PFSK-1 (cell line): ENCODE results near the gene KMT2E.

ENCODE experiments used
- FOXP2 ChIP-seq: optimal IDR thresholded peaks from 2 replicates; pipeline ENCODE3; 2011; ENCODE audit warnings: borderline replicate concordance, control low read depth, inconsistent platforms; ENCODE audit not compliant: insufficient read depth; ENCODE audit errors: extremely low read length, extremely low read depth
- POLR2AphosphoS5 ChIP-seq: IDR thresholded peaks from 2 replicates; pipeline ENCODE4 v1.6.1; 2012; ENCODE audit warnings: low read depth, mild to moderate bottlenecking, control low read depth, low read length, moderate library complexity
- SIN3A ChIP-seq: IDR thresholded peaks from 2 replicates; pipeline ENCODE4 v1.6.1; 2012; ENCODE audit warnings: mild to moderate bottlenecking, low read length, moderate library complexity, borderline replicate concordance; ENCODE audit not compliant: insufficient read depth
- TAF1 ChIP-seq: IDR thresholded peaks from 2 replicates; pipeline ENCODE4 v1.6.1; 2012; ENCODE audit warnings: low read length, control low read depth, borderline replicate concordance; ENCODE audit not compliant: insufficient read depth
- TF ChIP-seq, protein P1 (sequence below), 2 experiments: IDR thresholded peaks; 2 replicates each; pipeline versions ENCODE4 v1.6.1 to v1.8.0; 2011 to 2012; ENCODE audit warnings: low read depth in 2 of 2, low read length in 2 of 2, control low read depth in 1 of 2, inconsistent platforms in 1 of 2, mild to moderate bottlenecking in 1 of 2, moderate library complexity in 1 of 2; ENCODE audit not compliant: insufficient read depth in 1 of 2

DNA sequence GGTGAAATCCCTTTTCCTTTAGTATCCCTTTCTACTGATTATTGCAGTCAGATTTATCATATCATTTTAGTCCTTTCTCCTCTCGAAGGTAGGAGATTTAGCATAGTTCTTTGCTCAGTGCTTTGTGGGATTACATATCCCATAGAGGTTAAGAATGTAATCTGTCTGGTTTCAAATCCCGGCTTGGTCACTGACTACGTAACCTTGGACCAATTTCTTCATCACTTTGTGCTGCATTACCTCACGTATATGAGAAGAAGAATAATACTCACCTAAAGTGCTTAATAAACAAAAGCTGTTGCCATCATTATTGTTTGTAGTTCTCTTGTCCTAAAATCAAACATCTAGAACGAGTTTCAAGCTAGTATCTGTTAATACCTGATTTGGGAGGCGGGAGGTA lies 74.0 kb downstream of the KMT2E start:
- TF ChIP-seq, protein P1, sequence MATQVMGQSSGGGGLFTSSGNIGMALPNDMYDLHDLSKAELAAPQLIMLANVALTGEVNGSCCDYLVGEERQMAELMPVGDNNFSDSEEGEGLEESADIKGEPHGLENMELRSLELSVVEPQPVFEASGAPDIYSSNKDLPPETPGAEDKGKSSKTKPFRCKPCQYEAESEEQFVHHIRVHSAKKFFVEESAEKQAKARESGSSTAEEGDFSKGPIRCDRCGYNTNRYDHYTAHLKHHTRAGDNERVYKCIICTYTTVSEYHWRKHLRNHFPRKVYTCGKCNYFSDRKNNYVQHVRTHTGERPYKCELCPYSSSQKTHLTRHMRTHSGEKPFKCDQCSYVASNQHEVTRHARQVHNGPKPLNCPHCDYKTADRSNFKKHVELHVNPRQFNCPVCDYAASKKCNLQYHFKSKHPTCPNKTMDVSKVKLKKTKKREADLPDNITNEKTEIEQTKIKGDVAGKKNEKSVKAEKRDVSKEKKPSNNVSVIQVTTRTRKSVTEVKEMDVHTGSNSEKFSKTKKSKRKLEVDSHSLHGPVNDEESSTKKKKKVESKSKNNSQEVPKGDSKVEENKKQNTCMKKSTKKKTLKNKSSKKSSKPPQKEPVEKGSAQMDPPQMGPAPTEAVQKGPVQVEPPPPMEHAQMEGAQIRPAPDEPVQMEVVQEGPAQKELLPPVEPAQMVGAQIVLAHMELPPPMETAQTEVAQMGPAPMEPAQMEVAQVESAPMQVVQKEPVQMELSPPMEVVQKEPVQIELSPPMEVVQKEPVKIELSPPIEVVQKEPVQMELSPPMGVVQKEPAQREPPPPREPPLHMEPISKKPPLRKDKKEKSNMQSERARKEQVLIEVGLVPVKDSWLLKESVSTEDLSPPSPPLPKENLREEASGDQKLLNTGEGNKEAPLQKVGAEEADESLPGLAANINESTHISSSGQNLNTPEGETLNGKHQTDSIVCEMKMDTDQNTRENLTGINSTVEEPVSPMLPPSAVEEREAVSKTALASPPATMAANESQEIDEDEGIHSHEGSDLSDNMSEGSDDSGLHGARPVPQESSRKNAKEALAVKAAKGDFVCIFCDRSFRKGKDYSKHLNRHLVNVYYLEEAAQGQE (IDR thresholded peaks at IDR 0.05; ENCODE audit: insufficient read depth in 1 of 2, low read depth in 2 of 2, low read length in 2 of 2): no peak
- no peak for TF ChIP-seq SIN3A
- TF ChIP-seq POLR2AphosphoS5: no peak
- TF ChIP-seq TAF1: no peak
- no peak for TF ChIP-seq FOXP2
